GM23248 (cell line): ENCODE results near the gene MNX1. TPM values are rescaled to one million over a fixed set of nuclear protein-coding genes. Genes with fewer than 3 reads are reported as not detected.

Source experiments
- DNase-seq: peaks from one replicate; pipeline ENCODE4 v3.0.0-alpha.2; 2015
- H2AFZ ChIP-seq: fragments of 200-600 bp; sonication (generic); 2 replicates; pipeline ENCODE4 v1.6.1; 2016; ENCODE audit warnings: antibody characterized with exemption
- H3F3A ChIP-seq: fragments of 200-600 bp; sonication (generic); 2 replicates; pipeline ENCODE4 v1.6.1; 2016; ENCODE audit warnings: mild to moderate bottlenecking, antibody characterized with exemption, mixed run types; ENCODE audit not compliant: insufficient read depth
- H3K27ac ChIP-seq: fragments of 200-600 bp; sonication (generic); 2 replicates; pipeline ENCODE4 v1.5.1; 2016; ENCODE audit warnings: mild to moderate bottlenecking
- H3K27me3 ChIP-seq: fragments of 200-600 bp; sonication (generic); replicated peaks from 2 replicates; pipeline ENCODE4 v1.6.1; 2016; ENCODE audit warnings: mild to moderate bottlenecking; ENCODE audit not compliant: insufficient read depth
- H3K36me3 ChIP-seq: fragments of 200-600 bp; sonication (generic); 2 replicates; pipeline ENCODE4 v1.6.1; 2016; ENCODE audit warnings: low read depth, mild to moderate bottlenecking
- H3K4me1 ChIP-seq: fragments of 200-600 bp; sonication (generic); 2 replicates; pipeline ENCODE4 v1.6.1; 2016; ENCODE audit warnings: mild to moderate bottlenecking; ENCODE audit not compliant: insufficient read depth
- H3K4me2 ChIP-seq: fragments of 200-600 bp; sonication (generic); one replicate; pipeline ENCODE4 v1.6.1; 2016; ENCODE audit warnings: mild to moderate bottlenecking; ENCODE audit not compliant: unreplicated experiment
- H3K4me3 ChIP-seq: fragments of 200-600 bp; sonication (generic); 2 replicates; pipeline ENCODE4 v1.5.1; 2016; ENCODE audit warnings: mild to moderate bottlenecking
- H3K79me2 ChIP-seq: fragments of 200-600 bp; sonication (generic); 2 replicates; pipeline ENCODE4 v1.6.1; 2016; ENCODE audit warnings: mild to moderate bottlenecking; ENCODE audit not compliant: insufficient read depth
- H3K9ac ChIP-seq: fragments of 200-600 bp; sonication (generic); 2 replicates; pipeline ENCODE4 v1.6.1; 2016; ENCODE audit warnings: mild to moderate bottlenecking
- H3K9me2 ChIP-seq: fragments of 200-600 bp; sonication (generic); 2 replicates; pipeline ENCODE4 v1.6.1; 2016; ENCODE audit warnings: mixed run types, mild to moderate bottlenecking, moderate library complexity; ENCODE audit not compliant: insufficient read depth
- H3K9me3 ChIP-seq: fragments of 200-600 bp; sonication (generic); one replicate; pipeline ENCODE4 v1.6.1; 2017; ENCODE audit warnings: low read depth
- H4K20me1 ChIP-seq: fragments of 200-600 bp; sonication (generic); 2 replicates; pipeline ENCODE4 v1.6.0; 2016; ENCODE audit not compliant: insufficient read depth
- EZH2 ChIP-seq: fragments of 200-600 bp; sonication (generic); IDR thresholded peaks from 2 replicates; pipeline ENCODE4 v1.6.1; 2018; ENCODE audit warnings: antibody characterized with exemption, mild to moderate bottlenecking; ENCODE audit not compliant: insufficient read depth, poor library complexity, severe bottlenecking
- EZH2phosphoT487 ChIP-seq: fragments of 200-600 bp; sonication (generic); IDR thresholded peaks from 2 replicates; pipeline ENCODE4 v1.6.1; 2018; ENCODE audit warnings: antibody characterized with exemption, moderate library complexity, mild to moderate bottlenecking, low read depth; ENCODE audit not compliant: insufficient read depth
- WGBS, 2 experiments: methylation state at CpG; one replicate each; pipeline ENCODE4 v1.1.6; 2015 to 2017; ENCODE audit warnings: low lambda C conversion rate in 2 of 2, low coverage in 1 of 2; ENCODE audit errors: missing lambda C conversion rate in 2 of 2; 5-methylcytosine and 5-hydroxymethylcytosine counted together
- in situ Hi-C: fragments of 300-500 bp; cut with MboI; formaldehyde crosslinking; loops from 2 replicates; pipeline ENCODE4 v1.15.0; 2020
- polyA plus RNA-seq: library from polyadenylated mRNA; unstranded; fragments of >200 nt; fragmentation: Nextera tagmentation; extraction: Ambion mirVana; gene quantifications from 2 replicates; pipeline ENCODE4 v1.2.1, GENCODE V29; 2016
- total RNA-seq: library from RNA; depleted of rRNA; stranded (reverse); fragments of >200 nt; shearing (Covaris generic); gene quantifications from 2 replicates; pipeline ENCODE4 v1.2.3, GENCODE V29; 2014

MNX1 gene
- total and polyA plus RNA-seq, 2 experiments from 2014 or later = not detected

DNA sequence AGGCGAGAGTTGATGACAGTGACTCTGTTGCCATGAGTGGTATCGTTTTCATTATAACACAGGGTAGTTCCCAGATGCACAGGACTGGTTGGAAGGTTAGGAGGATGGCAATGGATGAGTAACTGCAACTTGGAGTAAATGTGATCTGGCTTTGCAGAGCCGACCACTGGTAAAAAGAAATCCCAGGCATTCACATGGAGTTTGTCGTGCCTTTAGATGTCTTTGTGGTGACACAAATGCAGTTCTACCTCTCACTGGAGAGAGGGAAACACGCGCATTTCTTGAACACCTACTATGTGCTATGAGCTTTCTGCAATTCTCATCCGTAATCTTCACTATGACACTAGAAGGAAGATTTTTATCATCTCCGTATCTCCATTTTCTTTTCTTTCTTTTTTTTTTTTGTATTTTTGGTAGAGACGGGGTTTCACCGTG is 1.7 kb upstream of the MNX1 start:
- Histone ChIP-seq H3K27ac (no peak overlapping the region), H3K9me3 (no peaks in the 10 kb centered on the region), H2AFZ (no peak overlapping the region), H3K4me2 (no peak overlapping the region), H3K4me1 (no peaks in the 10 kb centered on the region), H3K36me3 (no peaks in the 10 kb centered on the region), H4K20me1 (no peaks in the 10 kb centered on the region), H3F3A (no peaks in the 10 kb centered on the region), H3K9me2 (no peaks in the 10 kb centered on the region), H3K27me3 (peaks cover 96% of the 10 kb centered on the region), H3K4me3 (no peak overlapping the region), H3K9ac (no peak overlapping the region), H3K79me2 (no peaks in the 10 kb centered on the region)
- TF ChIP-seq EZH2phosphoT487 (no peak; the same call in 1 of the 2 replicates), EZH2 (peak; percentile 68)
- in situ Hi-C loops = no loop called here
- 1 to 2% methylated on average over 10 of the region's 10 CpGs for WGBS, 2 experiments
- DNase-seq = no peak

DNA sequence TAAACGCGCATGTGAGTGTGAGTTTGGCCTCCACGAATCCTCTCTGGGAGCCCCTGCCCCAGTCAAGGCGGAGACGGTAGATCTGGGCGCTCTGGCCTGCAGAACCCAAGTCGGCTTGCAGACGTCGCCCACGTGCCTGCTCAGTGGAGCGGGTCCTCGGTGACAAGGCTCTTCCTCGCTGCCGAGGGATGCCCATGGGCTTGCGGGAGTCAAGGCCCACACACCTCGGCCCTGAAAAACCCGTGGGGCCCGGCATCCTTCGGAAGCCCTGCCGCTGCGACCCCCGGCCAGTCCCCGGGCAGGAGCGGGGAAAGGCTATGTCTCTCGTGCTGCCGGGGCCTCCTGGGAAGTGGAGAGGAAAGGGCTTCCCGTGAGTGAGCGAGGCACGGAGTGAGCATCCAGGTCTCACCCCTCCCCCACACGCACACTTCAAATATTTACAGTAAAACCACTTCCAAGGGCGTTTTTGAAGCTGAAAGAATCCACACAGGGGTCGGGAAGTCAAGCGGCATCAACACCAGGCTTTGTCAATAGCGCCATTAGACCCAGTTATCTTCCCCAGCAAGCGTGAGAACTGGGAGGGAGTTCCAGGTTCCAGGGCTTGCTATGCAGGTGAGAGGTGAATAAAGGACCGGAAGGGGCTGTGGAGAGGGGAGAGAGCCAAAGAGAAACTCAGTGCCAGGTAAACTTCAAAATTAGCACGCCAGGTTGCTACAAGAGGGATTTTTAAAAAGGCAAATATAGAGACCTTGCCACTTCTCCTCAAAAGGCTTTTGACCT is 1.1 kb upstream of the MNX1 start:
- in situ Hi-C loops = no loop called here
- H3F3A ChIP-seq = no peaks in the 10 kb centered on the region
- H3K36me3 ChIP-seq = no peaks in the 10 kb centered on the region
- H3K79me2 ChIP-seq = no peaks in the 10 kb centered on the region
- no peak for DNase-seq
- H2AFZ ChIP-seq = no peak overlapping the region
- no peak overlapping the region for H3K4me3 ChIP-seq
- no peak overlapping the region for H3K9ac ChIP-seq
- H3K27me3 ChIP-seq = peaks cover 96% of the 10 kb centered on the region
- 5 to 6% methylated on average over 36 to 37 of the region's 37 CpGs for WGBS, 2 experiments
- no peaks in the 10 kb centered on the region for H4K20me1 ChIP-seq
- H3K9me2 ChIP-seq = no peaks in the 10 kb centered on the region
- no peaks in the 10 kb centered on the region for H3K9me3 ChIP-seq
- H3K4me1 ChIP-seq = no peaks in the 10 kb centered on the region
- H3K4me2 ChIP-seq = no peak overlapping the region
- TF ChIP-seq EZH2phosphoT487 (peak; percentile 76; the same call in 1 of the 2 replicates), EZH2 (peak; percentile 94)
- H3K27ac ChIP-seq = no peak overlapping the region

DNA sequence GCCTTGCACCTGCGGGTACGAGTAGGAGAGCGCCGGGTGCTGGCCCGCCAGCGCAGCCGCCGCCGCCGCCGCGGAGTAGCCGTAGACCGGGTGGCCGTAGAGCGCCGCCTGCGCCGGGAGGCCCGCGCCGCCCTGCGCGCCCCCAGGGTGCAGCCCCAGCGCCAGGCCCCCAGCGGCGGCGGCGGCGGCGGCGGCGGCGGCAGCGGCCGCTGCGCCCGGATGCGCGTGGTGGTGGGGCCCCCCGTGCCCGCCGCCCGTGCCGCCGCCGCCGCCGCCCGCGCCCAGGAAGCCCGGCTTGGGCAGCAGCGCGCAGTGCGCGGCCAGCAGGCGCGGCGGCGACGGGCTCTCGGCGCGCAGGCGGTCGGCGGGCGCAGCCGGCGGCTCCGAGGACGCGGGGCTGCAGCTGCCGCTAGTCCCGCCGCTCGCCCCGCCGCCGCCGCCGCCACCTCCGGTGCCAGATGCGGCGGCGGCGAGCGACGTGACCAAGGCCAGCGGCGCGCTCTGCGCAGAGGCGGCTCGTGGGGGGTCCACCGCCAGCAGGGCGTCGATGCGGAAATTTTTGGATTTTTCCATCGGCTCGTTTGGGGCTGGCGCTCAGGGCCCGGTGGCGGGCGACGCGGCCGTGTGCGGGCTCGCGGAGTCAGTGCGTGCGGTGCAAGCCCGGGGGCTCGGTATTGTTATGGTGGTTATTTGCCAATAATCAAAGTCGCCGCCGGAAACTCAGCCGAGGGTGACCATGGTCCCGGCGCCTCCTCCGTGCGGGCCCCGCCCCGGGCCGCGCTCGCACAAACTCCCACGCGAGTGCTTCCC is 480 bp downstream of the MNX1 start:
- Histone ChIP-seq H3K9me3 (no peaks in the 10 kb centered on the region), H3K4me1 (no peaks in the 10 kb centered on the region), H3K9me2 (no peaks in the 10 kb centered on the region), H4K20me1 (no peaks in the 10 kb centered on the region), H3K4me2 (no peak overlapping the region), H3F3A (no peaks in the 10 kb centered on the region), H2AFZ (no peak overlapping the region), H3K27ac (no peak overlapping the region), H3K79me2 (no peaks in the 10 kb centered on the region), H3K4me3 (peak overlapping the region; percentile 16; the same call in 1 of the 2 replicates), H3K9ac (no peak overlapping the region), H3K27me3 (peaks cover 96% of the 10 kb centered on the region), H3K36me3 (no peaks in the 10 kb centered on the region)
- in situ Hi-C loops = no loop called here
- no peak for DNase-seq
- WGBS, 2 experiments = 2% methylated on average over 72 to 120 of the region's 130 CpGs
- TF ChIP-seq EZH2 (peak; percentile 33), EZH2phosphoT487 (0 out of 2 replicates have a peak, but pooled peaks have one; percentile 37)

DNA sequence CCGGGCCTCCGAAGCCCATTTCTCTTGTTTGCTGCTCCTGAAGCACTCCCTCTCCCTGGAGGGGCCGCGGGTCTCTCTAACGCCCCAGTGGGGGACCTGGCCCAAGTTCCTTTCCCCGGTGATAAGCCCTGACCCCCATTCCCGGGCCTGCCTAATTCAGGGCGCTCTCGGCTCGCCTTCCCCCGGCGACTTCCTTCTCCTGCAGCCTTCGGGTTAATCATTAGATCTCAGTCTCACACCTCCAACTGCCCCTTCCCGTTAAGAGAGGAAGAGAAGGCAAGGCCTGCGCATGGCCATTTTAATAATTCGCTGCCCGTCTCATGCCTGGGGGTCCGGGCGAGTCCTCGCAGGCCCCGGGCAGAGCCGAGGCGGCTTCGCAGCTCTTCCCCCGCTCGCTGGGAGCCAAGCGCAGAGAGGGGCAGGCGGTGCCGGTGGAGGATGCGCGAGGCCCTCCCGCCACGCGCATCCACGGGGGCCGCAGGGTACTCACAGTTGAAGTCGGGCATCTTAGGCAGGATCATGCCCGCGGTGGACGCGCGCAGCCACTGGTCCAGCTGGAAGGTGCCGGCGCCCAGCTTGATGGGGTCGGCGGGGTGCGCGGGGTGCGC is 1.2 kb downstream of the MNX1 start:
- Histone ChIP-seq H3K4me2 (no peak overlapping the region), H3F3A (no peaks in the 10 kb centered on the region), H3K9me2 (no peaks in the 10 kb centered on the region), H3K36me3 (no peaks in the 10 kb centered on the region), H3K4me1 (no peaks in the 10 kb centered on the region), H3K9ac (no peak overlapping the region), H2AFZ (no peak overlapping the region), H3K27me3 (peaks cover 96% of the 10 kb centered on the region), H4K20me1 (no peaks in the 10 kb centered on the region), H3K27ac (no peak overlapping the region), H3K79me2 (no peaks in the 10 kb centered on the region), H3K4me3 (no peak overlapping the region), H3K9me3 (no peaks in the 10 kb centered on the region)
- 0 to 2% methylated on average over 47 to 48 of the region's 49 CpGs for WGBS, 2 experiments
- TF ChIP-seq EZH2phosphoT487 = 0 out of 2 replicates have a peak, but pooled peaks have one; percentile 77
- TF ChIP-seq EZH2 = peak; percentile 98
- no peak for DNase-seq
- in situ Hi-C loops = no loop called here
